Mesangial cell (primary cell): ENCODE results near the gene AKIP1. TPM values are rescaled to one million over a fixed set of nuclear protein-coding genes. Genes with fewer than 3 reads are reported as not detected.

Experiments
- total RNA-seq: library from RNA; depleted of rRNA; stranded (reverse); fragments of >200 nt; gene quantifications from 2 replicates; pipeline ENCODE4 v1.2.3, GENCODE V29; 2015

AKIP1 gene, protein sequence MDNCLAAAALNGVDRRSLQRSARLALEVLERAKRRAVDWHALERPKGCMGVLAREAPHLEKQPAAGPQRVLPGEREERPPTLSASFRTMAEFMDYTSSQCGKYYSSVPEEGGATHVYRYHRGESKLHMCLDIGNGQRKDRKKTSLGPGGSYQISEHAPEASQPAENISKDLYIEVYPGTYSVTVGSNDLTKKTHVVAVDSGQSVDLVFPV
- 29.5 and 32.5 TPM in 2 replicates for total RNA-seq

DNA sequence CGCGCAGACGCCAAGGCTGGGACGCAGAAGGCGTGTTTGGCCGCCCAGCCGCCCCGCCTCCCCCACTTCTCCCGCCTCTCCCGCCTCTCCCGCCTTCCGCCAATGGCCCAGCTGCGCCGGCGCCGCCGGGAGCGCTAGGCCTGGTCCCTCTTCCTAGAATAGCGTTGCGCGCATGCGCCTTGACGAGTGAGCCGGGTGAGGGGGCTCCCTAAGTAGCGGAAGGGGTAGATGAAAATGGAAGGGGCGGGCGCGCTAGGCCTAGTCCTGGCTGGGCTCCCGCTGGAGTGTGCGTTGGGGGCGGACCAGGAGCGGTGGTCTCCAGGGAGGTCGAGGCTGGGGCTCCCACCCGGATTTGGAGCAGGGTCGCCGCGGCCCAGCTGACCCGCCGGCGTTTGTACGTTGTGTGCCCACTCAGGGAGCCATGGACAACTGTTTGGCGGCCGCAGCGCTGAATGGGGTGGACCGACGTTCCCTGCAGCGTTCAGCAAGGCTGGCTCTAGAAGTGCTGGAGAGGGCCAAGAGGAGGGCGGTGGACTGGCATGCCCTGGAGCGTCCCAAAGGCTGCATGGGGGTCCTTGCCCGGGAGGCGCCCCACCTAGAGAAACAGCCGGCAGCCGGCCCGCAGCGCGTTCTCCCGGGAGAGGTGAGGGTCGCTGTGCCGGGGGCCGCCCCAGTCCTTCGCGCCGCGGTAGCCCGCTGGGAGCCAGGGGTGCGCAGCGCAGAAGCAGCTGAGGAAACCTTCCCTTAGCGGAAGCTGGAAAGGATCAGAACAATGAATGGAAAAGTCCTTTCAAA, at the start of gene AKIP1:
Gene AKIP1 (plus strand): TSS at position 161 of the 795 bp plus-strand sequence. CDS start 261 bp downstream, at position 422.

DNA sequence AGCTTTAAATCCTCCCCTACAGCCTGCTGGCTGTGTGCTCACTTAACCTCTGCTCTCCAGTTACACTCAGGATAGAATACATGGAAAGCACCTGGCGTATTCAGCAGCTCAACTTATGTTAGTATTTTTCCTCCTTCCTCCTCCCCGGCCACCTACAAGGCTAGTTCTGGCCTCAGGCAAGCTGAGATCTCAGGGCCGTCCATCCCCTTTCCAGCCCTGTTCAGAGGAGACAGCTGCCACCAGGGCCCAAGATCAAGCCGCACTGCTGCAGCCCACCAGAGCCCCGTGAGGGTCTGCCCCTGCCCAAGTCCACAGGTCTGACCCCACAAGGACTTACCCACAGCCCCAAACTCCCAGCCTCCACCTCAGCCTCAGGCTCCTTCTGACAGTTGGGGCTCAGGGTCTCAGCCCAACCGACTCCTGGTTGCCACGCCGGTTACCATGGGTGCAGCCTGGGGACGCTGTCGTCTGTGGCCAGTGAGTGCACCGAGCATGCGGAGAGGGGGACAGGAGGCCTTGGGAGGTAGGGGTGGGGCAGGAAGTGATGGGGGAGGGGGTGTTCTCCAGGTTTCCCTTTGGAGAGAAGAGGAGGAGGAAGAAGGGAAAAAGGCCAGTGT, 21.7 kb downstream of the AKIP1 start, which contains the start of gene C11orf16:
Gene C11orf16 (minus strand): TSS at position 384 of the 617 bp plus-strand sequence. CDS start 639 bp downstream, outside the sequence.

DNA sequence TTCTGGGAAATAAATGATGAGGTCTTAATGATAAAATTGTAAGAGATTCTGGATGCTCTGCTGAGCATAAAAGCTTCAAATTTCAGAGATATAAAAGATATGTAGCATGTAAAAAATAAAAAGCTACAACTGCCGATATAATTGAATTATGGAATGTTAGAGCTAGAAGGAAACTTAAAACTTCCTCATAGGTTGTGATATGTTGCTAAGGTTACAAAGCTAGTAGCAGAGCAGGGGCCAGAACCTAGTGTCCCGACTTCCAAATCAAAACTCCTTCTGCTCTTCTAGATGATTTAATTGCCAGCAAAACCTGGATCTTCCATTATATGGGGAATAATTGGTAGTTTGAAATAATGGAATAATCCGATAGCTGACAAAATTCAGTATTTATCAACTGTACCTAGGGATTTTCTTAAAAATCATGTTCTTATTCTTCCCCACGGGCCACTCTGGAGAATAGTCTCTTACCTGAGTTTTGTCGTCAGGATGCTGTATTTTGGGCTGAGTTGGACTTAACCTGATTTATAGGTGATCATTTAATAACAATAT, 31.6 kb downstream of the AKIP1 start, which contains the start of gene ASCL3:
Gene ASCL3 (minus strand): TSS at position 499 of the 549 bp plus-strand sequence. CDS start 4,855 bp downstream, outside the sequence.

DNA sequence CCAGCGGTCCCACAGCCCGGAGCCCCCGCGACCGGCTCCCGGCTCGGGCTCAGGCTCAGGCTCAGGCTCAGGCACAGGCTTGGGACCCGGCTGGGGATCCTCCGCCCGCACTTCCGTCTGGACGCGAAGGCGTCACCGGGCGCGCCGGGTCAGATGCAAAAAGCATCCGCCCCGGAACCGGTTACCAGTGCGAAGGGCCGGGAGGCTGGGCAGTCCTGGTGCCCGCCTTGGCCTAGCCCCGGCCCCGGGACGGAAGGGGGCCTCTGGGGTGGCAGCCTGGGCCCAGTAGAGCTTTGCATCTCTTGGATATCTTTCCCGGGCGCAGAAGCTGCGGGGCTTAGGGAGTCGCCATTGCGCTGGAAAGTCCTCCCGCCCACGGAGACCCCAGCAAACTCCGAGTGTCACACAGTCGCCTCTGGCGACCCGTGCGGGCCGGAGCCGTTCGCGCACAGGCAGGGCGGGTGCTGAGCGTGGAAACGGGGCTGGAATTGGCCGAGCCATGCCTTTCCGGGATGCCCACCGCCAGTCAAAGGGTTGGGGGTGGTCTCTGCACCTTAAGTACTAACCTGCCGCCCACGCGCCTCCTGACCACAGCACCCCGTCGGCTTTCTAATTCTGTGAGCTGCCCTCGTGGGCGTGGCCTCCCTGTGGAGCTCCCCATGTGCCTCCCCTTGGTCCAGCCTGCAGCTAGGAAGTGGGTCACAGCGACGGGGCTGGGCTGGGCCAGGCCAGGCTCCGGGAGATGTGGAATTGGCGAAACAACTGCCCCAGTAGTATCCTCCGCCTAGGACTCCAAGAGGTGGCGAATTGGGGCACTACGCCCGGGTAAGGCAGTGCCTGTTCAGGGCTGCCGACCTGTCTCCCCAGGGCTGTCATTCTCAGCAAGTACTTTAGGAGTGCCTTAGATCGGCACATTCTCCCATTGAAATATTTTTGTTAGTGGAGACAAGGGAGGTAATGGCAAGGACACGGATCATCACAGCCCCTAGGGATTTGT, 53.6 kb downstream of the AKIP1 start, which contains the start of gene TMEM9B:
Gene TMEM9B (minus strand): TSS at position 119 of the 997 bp plus-strand sequence. CDS start 129 bp downstream, outside the sequence.

Other genes starting within 250 kb of the AKIP1 start
- 2.0 and 3.9 TPM in 2 replicates for gene TRIM66, start 228.5 kb upstream of the AKIP1 start, total RNA-seq
- gene RPL27A, start 228.4 kb upstream of the AKIP1 start, total RNA-seq: 991 and 1,358 TPM in 2 replicates
- not detected in 2 replicates for gene C11orf16, start 21.8 kb downstream of the AKIP1 start, total RNA-seq
- not detected in 2 replicates for gene ASCL3, start 31.8 kb downstream of the AKIP1 start, total RNA-seq
- 23.5 and 27.4 TPM in 2 replicates for gene TMEM9B, start 53.3 kb downstream of the AKIP1 start, total RNA-seq
- 3.8 and 16.9 TPM in 2 replicates for gene NRIP3, start 92.8 kb downstream of the AKIP1 start, total RNA-seq
- gene SCUBE2, start 180.4 kb downstream of the AKIP1 start, total RNA-seq: 0.25 and 0.33 TPM in 2 replicates